Gastroesophageal sphincter (tissue), 3 donors: ENCODE results near the gene DLGAP3.

Experiments used
- CTCF ChIP-seq, 4 experiments: fragments of 200-600 bp in 2 of 4; fragments of 450-650 bp in 2 of 4; sonication (generic) in 1 of 4; IDR thresholded peaks; one replicate each; pipeline ENCODE4 v1.5.1; 2017 to 2019; ENCODE audit warnings: antibody characterized with exemption in 4 of 4, mild to moderate bottlenecking in 2 of 4, moderate library complexity in 2 of 4
- POLR2A ChIP-seq, 2 donors: fragments of 450-650 bp; IDR thresholded peaks; one replicate each; pipeline ENCODE4 v1.6.1; 2017; ENCODE audit warnings: antibody characterized with exemption in 2 of 2, mild to moderate bottlenecking in 2 of 2, moderate library complexity in 1 of 2
- POLR2AphosphoS5 ChIP-seq: sonication (generic); formaldehyde crosslinking; IDR thresholded peaks from one replicate; pipeline ENCODE4 v1.6.1; 2017; ENCODE audit warnings: antibody characterized with exemption

GRCh38 chr1:34946211-34946610 is 16.8 kb upstream of the DLGAP3 start:
- no peak for TF ChIP-seq CTCF (IDR thresholded peaks at IDR 0.05)
- no peak for TF ChIP-seq POLR2A (IDR thresholded peaks at IDR 0.05)
- no peak for TF ChIP-seq POLR2AphosphoS5
